ENCODE measurements around the gene PDGFB.

PDGFB gene

DNA sequence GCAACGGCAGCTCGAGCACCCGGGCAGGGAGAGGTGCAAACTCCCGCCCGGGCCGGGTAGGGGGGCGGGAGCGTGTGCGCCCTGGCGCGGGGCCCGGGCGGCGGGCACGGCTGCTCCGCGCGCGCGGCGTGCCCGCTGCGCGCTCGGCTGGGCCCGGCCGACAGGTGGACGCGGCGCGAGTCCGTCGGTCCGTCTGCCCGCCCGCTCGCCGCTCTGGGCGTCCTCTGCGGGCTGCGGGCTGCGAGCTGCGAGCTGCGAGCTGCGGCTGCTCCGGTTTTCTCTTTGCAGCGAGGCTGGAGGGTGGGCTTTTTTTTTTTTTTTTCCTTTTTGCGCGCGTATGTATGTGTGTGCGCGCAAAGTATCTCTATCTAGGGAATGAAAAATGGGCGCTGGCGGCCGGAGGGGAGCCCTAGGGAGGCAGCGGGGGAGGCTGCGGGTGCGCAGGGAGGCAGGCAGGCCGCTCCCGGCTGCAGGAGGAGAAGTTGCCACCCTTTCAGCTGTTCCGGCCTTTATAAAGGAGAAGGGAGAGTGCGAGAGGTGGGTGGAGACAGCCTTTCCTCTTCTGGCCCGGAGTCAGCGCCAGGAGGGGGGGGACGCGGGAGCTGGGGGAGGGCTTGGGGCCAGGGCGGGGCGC is at the start of gene PDGFB:
Gene PDGFB (minus strand): TSS at position 487 of the 634 bp plus-strand sequence. CDS start 1,019 bp downstream, outside the sequence.
- DNase-seq (ENCODE audit: low read depth, low spot score): no peak

DNA sequence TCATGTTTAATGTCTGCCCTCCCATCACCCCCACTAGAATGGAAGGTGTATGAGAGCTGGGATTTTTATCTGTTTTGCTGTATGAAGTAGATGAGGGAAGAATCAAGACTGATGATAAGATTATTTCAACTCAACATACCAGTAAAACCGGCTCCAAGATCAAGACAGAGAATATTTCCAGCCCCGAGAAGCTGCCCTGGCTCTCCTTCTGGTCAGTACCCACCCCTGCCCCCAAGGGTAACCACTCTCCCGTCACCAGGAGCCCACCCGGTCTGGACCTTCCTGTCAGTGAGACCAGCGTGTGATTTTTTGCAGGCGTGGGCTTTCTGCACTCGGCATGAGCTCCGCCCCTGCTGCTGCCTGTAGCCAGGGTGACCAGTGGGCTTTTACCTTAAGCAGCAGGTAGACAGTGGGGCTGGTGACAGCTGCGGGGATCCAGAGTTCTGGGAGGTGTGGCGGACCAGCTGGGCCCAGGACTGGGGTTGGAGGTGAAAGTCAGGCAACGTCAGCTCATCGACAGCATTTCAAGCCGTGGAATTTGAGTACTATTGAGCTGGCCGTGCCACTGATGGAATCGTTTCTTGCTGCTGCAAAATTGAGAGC is 49.1 kb upstream of the PDGFB start:
- no peak for DNase-seq (ENCODE audit: low read depth, low spot score)

GRCh38 chr22:39292561-39293074 is 47.8 kb upstream of the PDGFB start:
- no peak for DNase-seq (ENCODE audit: low read depth, low spot score)

DNA sequence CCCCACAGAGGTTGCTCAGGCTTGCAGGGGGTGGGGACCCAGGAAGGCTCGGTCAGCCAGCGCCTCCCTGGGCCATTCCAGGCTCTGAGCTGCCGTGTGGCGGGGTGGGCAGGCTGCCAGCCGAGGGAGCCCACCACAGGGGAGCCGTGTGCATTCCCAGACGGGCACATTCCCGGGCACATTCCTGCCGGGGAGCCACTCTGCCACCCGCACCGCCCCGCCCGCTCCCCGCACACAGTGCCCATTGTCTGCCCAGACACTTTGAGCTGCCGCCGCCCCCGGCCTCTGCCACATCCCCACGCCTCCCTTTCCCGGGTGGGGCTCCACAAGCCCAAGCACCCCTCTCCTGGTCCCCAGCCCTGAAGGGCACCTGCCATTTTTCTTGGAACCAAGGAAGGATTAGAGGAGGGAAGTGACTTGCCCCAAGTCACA is 47.3 kb upstream of the PDGFB start:
- no peak for DNase-seq (ENCODE audit: low read depth, low spot score)

- no peak for DNase-seq (ENCODE audit: low read depth, low spot score)
These were observed 46.7 kb upstream of the PDGFB start for GRCh38 chr22:39291523-39291922.

- DNase-seq (ENCODE audit: low read depth, low spot score): no peak
These were observed 46.0 kb upstream of the PDGFB start for GRCh38 chr22:39290724-39291161.

DNA sequence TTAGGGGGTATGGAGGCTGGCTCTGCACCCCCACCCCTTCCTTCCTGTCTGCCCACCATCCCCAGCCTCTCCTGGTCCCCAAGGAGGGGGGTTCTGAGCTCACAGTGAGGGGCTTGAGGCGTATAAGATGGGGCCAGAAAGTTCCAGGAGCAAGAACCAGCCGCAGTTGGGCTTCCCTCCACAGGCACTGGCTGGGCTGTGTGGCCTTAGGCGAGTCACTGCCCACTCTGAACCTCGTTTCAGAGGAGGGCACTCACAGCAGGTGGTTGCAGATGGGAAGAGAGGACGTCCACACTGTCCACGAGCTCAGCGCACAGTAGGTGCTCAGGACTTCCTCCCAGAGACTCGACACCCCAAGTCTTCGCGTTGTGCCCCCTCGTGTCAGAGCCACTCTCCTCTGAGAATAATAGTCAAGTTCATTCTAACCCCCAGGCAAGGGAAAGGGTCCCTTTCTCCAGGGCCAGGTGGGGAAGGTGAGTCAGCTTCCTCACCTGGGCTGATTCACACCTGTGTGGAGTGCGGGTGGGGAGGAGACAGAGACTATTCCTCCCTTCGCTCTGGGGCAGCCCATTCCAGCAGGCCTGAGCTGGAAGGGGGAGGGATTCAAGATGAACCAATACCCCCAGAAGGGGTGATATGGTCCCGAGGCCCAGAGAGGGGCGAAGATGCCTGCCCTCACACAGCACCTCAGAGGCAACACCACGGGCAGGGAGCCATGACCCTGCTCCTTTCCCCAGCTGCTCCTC is 45.4 kb upstream of the PDGFB start:
- no peak for DNase-seq (ENCODE audit: low read depth, low spot score)

DNA sequence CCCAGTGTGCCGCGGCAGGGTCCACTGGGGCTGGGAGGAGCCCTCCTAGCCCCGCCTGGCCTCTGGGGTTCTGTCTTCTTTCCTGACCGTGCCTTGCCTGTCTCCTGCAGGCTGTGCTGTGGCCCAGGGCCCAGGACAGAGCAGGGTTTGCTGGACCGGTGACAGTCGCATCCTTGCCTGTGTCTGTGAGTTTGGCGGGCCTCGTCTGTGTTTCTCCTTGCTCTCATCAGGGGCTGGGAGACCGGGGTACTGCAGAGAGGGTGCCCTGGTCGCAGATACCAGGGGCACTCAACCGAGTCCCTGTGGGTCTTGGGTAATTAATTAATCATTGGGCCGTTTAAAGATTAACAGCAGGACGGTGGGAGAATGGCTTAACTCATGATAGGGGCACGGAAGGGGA is 44.8 kb upstream of the PDGFB start:
- no peak for DNase-seq (ENCODE audit: low read depth, low spot score)

DNA sequence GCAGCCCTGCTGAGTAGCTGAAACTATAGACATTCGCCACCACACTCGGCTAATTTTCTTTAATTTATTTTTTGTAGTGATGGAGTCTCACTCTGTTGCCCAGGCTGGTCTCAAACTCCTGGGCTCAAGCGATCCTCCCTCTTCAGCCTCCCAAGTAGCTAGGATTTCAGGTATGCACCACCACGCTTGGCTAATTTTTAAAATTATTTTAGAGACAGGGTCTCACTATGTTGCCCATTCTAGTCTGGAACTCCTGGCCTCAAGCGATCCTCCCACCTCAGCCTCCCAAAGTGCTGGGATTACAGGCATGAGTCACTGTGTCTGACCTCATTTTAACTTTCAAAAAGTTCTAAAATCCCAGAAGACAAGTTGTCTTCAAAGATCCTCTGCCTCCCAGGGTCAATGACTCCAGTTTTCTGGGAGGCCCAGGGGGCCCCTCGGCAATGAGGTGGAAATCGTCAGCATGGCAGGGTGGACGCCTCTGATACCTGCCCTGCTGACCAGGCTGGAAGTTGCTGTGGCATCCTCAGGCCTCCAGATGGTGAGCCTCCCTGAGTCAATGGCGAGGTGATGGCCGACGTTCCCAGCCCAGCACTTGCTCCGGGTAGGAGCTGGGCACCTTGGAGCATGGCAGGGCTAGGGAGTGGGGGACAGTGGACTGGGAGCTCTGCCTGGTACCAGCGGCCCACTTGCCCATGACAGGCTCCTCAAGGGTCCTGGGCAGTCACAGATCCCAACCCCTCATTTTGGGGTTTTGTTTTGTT is 43.5 kb upstream of the PDGFB start:
- no peak for DNase-seq (ENCODE audit: low read depth, low spot score)

- DNase-seq (ENCODE audit: low read depth, low spot score): no peak
These were observed 42.4 kb upstream of the PDGFB start for GRCh38 chr22:39287076-39287725.

GRCh38 chr22:39284983-39285382 is 40.2 kb upstream of the PDGFB start:
- DNase-seq (ENCODE audit: low read depth, low spot score): no peak

DNA sequence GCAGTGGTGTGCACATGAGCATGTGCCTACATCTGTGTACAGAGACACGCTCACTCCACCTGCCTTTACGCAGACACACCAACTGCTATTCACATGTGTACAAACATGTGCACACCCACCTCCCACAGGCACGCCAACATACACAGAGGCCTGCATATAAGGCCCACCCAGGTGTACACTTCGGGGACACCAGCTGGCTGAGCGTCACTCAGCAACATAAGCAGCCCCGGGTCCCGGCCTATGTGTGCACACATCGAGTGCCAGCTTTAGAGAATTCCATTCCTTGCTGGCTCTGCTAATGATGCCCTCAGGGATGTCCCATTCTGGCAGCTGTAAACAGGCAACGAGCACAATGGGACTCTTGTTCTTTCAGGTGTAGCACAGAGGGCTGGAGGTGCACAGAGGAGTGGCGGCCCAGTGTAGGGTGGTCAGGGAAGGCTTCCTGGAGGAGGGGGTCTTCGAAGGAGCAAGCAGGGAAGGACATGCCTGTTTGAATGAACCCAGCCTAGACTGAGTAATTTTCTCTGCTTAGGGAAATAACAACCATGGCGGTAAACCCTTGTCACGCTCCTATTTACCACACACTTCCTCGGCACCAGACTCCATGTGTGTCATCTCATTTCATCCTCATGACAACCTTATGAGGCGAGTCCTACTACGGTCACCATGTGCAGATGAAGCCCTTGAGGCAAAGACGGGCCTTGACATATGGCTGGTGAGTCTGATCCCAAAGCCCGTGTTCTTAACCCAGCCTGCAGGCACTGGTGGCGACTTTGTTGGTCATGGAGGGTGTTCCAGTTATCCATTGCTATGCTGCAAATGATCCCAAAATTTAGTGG is 39.6 kb upstream of the PDGFB start:
- DNase-seq (ENCODE audit: low read depth, low spot score): no peak

DNA sequence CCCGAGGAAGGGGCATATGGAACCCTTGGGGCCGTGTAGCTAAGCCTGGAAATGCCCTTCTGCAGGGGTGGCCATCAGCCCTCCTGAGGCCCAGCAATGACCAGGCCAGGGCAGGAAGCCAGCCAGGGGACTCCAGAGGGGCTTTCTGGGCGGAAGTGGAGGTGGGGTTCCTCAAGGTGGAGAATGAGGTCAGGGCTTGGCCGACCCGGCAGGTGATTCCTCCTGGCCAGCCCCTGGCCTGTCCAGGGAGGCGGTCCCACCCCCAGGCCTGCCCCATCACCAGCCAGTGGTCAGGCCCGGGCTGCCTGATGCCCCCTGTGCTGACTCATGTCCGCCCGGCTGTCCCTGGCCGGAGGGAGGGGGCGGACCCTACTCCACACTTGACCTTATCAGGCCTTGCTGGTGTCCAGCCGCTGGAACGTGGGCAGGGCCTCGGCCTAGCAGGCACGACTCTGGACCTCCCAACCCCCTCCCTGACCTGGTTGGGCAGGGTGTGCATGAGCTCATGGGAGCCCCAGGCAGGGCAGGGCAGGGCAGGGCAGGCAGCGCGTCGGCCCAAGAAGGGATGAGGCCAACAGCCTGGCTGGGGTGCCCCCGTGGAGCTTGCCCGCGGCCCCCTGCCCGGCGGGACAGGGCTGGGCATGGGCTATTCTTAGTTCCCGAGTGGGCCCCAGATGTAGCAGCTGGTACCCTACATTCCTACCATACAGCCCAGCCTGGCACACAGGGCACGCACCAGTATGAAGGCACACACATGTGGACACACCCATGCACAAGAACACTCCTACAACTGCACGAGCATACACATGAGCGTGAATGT is 38.8 kb upstream of the PDGFB start:
- no peak for DNase-seq (ENCODE audit: low read depth, low spot score)

GRCh38 chr22:39282645-39283321 is 38.0 kb upstream of the PDGFB start:
- no peak for DNase-seq (ENCODE audit: low read depth, low spot score)

DNA sequence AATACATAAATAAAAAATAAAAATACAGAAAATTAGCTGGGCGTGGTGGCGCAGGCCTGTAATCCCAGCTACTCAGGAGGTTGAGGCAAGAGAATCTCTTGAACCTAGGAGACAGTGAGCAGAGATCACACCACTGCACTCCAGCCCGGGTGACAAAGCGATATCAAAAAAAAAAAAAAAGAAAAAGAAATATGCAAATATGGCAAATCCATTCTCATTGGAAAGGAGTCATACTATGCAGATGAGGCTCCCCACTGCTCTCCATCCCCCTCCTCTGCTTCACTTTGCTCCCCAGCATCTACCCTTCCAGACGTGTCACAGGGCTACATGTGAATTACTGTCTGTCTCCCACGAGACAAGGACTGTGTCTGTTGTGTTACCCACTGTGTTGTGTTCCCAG is 36.3 kb upstream of the PDGFB start:
- no peak for DNase-seq (ENCODE audit: low read depth, low spot score)

GRCh38 chr22:39280250-39280649 is 35.5 kb upstream of the PDGFB start:
- DNase-seq (ENCODE audit: low read depth, low spot score): no peak

GRCh38 chr22:39279170-39279850 is 34.5 kb upstream of the PDGFB start:
- no peak for DNase-seq (ENCODE audit: low read depth, low spot score)

DNA sequence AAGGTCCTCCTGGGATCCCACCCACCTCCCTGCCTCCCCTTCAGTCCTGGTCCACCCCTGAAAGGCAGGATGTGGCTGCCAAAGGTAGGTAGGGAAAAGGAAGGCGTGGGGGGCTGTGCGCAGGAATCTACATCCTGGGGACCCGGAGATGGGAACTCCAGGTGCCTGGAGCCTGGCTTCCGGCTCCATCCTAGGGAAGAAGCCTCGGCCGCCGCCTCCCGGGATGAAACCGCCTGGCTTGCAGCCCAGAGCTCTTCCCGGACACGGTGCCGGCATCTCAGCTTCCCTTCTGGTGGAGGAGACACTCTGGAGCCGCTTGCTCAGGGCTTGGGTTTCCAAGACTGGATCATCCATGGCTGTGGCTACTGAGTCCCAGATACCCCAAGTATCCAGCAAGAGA is 33.3 kb upstream of the PDGFB start:
- DNase-seq (ENCODE audit: low read depth, low spot score): no peak

Data from iPS DF 19.7 (cell line).